HL-60/S4 treated with phorbol 12-myristate 13-acetate at 8.2 ng/mL for 4 days and 3 days (cell line): Measurements from ENCODE around the gene CYB5RL.
"Not testable (repeated sequence)": the region's sequence is repeated elsewhere in the genome, so short reads cannot be mapped to it uniquely, and the experiment has no call there.

Source experiments
- in situ Hi-C: fragments of 300-500 bp; cut with MboI; formaldehyde crosslinking; loops from 2 replicates; pipeline ENCODE4 v1.15.0; 2022; ENCODE audit warnings: low sequenced_read_pairs

Gene CYB5RL

DNA sequence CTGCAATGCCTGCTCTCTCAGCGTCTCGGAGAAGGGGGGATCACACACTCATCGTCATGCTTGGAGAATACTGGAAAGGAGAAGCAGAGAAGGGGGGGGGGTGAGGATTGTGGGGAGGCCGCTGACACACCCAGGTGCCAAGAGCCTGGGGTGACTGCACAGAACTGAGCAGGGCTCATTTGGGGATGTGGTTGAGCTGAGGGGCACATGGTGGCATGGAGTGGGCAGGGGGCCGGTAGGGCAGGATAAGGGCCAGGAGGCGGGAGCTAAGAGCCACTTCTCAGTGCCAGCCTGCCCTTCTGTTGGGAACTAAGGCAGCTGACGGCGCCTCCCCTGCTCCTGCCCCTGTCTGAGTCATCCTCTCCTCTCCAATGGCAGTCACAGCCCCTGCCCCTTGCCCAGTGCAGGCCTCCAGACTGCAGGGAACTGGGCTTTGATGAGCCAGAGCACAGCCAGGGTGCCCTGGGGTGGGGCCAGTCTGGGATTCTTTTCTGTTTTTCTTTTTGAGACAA is 27.3 kb upstream of the CYB5RL start:
- in situ Hi-C loops, result no loop called here

DNA sequence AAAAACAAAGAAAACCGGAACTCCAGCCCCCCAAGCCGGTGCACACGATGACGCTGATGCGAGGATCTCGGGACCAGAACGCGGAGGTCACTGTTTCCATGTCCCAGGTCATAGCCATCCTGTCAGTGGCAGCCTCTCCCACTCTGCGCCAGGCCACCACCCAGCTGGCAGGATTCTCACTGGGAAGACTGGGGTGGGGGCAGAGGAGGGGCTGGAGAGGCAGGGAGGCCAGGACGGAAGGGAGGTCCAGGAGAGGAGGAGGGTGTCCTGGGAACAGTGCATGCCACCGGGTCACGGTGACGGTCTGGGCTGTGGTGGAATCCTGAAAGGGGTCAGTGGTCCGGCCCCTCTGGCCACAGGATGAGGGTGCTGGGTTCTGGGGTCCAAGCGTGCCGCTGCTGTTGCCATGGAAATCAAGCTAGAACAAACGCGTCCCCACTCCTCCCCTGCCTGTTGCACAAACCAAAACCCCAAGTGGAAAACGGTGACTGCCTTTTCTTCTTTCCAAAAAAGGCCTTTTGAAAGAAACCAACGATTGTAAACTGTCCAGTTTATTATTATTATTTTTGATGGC is 26.2 kb upstream of the CYB5RL start:
- in situ Hi-C loops, result no loop called here

DNA sequence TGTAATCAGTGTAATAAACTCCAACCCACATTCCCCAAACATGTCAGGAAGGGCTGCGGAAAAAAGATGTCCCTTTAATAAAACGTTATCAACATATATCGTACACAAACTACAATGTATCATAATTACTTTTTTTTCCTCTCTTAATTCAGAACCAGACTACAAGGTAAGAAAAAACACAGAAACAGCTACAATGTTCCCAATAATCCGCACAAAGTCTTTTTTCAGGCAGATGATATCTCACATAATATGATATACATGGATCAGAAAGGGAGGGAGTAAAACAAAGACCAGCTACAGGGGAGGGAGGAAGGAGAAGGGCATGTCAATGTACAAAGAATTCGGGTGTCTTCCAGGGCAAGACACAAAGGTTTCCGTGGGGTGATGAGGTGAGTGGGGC is 25.5 kb upstream of the CYB5RL start:
- in situ Hi-C loops, result no loop called here

DNA sequence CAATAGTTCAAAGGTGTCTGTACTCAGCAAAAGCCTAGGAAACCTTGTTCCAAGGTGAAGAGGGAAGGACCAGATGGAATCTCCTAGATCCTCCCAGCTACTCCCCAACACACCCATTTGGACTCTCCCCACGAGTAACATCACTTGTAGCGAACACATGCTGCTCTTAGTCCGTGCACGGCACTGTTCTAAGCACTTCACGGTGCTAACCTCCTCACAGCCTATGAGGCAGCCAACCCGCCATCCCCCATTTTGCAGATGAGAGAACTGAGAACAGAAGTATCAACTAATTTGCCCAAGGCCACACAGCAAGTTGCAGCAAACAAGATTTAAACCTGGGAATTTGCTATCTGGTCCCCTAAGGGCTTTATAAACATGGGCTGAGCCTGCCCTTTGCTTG is 24.4 kb upstream of the CYB5RL start:
- in situ Hi-C loops, result no loop called here

DNA sequence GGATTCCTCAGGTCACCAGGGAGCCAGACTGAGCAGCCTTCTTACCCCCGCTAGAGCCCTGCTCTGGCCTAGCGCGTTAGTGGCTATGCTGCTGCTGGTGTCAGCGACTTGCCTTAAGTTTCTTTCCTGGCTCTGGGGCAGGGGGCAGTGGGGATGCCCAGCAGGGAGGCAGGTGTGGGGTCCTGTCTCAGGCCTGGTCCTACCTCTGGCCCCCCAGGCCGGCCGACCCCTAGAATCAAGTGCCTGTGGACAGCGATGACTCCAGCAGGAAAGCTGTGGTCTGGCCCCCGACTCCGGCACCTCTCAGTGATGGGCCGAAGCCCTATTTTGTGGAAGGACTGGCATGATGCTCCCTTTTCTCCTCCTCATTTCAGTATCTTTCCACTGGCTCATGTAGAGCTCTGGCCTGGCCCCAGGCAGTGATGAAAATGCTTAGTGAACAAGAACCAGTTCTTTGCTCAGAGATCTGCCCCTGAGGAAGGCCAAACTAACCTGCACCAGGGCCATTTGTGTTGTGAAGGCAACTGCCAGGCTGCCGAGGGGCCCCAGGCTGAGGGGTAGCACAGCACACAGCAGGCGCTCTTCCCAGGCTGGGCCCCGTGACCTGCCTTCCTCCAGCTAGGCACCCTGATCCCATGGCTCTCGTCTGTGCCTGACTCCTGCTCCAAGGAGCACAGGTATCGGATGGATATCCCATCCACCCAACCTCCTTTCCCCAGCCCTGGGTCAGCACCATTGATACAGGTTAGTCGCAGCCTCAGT is 23.8 kb upstream of the CYB5RL start:
- in situ Hi-C loops, result no loop called here

DNA sequence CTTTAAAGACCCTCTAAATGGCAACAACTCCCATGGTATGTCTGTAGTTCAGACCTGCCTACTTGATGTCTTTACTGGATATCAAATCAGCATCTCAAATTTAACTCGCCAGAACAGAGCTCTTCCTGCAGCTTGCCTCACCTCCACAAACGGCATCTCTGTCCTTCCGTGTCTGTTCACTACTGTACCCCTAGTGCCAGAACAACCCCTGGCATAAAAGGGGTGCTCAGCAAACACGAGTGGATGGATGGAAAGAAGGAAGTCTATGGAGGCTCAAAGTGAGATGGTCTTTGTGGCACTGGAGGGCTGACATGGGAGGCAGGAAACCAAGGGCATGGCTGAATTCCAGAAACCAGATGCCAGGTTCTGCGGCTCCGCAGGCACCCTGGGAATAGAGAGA is 22.9 kb upstream of the CYB5RL start:
- in situ Hi-C loops, result no loop called here

DNA sequence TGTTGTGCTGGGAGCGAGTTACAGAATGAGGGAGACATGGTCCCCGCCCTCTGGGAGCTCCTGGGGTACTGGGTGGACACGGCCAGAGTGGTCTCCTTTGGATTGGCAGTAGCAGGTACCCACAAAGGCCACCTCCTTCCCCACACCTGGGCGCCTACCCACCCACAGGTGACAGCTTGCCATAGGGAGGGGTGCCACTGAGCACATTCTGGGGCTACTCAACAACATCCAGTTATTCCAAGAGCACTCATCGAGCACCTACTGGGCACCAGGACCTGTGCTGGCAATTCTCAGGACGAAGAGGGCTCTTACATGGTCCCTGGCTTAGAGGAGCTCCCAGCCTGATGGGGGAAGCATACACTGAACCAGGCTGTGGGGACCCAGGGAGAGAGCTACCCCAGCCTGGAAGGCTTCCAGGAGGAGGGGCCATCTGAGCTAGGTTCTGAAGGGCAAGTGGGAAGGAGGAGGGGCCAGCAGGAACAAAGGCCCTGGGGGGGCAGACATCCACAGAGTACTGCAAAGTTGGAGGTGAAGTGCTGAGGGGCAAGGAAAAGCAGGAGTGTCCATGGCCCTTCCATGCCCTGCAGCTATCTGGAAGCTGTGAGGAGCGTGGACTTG is 22.1 kb upstream of the CYB5RL start:
- in situ Hi-C loops, result no loop called here

DNA sequence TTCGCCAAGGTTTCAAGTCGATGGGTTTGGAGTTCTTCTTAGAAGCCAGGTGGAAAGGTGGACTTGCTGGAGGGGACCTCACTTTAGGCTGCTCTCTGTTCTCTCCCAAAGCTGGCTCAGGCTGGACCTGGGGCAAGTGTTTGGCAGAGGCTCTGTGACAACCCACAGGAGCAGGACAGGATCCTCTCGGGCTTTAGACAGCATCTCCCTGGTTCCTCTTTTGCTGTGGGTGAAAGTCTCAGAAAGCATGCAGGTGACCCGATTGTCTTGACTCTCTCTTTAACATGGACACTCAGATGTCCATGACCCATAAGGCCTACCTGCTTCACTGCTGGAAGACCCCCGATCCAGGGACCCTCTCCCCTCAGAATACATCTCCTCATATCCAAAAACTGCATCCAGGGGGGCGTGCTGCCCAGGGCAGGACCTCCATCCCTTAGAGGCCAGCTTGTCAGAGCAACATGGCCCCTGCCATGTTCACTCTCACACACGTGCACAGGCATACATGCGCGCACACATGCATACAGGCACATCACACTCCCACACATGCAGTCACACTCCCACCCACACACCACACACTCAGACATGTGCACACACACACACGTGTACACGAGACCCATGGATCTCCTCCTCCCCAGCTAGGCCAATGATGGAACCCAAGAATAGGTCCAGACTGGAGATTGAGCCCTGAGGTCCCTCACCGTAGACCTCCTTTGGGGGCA is 21.4 kb upstream of the CYB5RL start:
- in situ Hi-C loops, result no loop called here

DNA sequence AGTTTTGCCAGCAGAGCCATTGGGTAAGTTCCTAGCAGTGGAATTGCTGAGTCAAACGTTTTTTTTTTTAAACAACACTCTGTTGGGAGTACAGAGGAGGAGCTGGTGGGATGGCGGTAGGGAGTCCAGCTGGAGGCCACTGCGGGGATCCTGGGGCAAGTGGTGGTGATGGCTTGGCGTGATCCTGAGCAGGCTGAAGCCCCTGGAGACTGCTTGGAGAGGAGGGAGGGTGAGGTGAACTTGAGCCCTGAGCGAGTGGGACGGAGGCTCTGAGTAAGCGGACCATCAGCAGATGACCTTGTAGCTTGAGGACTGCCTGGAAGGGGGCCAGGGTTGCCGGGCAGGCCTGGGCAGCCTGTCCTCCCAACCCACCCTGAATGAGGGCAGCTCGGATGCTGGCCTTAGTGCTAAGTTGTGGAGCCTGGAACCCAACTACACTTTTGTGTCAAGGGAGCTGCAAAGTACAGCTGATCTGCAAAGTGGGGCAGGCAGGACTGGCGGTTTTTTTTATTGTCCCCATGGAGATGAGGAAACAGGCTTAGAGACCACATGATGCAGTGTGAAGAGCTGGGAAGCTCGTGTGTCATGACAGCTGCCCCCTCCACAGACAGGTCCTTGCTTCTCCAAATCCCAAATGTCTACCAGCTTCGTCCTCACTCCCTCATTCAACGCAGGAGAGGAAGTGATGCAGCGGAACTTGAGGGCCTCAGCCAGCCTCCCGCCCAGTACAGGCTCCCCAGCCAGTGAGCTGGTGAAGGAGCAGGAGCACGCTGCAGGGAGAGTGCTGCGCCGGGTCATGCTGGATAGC is 20.4 kb upstream of the CYB5RL start:
- in situ Hi-C loops, result no loop called here

DNA sequence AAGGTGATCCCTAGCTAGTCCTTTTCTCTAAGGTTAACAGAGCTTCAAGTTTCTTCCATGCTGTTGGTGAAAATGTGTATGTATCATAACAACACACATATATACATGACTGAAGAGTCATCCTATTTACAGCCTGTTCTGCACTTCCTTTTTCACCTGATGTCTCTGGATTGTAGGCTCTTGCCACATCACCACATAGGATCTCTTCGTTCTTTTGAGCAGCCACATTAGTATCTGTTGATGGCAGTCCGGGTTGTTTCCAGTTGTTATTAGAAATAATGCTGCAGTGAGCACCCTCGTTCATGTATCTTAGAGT is 19.8 kb upstream of the CYB5RL start:
- in situ Hi-C loops, result no loop called here

DNA sequence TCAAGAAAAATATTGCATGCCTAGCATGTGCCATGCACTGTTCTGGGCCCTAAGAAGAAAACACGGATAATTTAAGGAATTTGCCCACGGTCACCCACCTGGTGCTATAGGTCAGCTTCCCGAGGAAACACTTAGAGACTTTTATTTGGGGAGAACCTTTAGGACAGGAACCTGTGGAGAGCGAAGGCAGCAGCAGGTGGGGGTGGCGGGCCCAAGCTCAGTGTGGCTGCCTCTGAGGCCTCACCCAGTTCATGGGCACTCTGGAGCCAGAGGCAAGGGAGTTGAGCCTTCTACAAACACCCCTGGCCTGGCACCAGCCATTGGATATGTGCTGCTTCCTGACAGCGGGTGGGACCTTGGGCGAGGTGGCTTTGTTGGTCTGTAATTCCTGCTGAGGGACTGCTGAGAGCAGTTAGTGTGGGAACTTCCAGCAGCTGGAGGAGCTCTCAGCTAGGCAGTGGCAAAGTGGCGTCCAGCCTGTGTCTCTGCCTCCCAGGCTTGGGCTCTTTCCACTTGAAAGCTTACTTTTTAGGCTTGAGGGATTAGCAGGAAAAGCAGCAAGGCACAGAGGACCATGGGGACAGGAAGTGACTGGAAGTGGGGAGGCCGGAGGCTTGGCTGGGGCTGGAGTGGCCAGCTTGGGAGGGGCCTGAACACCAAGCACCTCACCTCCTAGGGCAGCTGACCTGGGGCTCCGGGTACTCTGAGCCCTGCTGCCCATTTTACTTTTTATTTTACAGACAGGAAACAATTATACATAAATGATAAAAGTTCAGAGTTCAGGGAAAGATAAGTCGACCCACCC is 19.3 kb upstream of the CYB5RL start:
- in situ Hi-C loops, result no loop called here

DNA sequence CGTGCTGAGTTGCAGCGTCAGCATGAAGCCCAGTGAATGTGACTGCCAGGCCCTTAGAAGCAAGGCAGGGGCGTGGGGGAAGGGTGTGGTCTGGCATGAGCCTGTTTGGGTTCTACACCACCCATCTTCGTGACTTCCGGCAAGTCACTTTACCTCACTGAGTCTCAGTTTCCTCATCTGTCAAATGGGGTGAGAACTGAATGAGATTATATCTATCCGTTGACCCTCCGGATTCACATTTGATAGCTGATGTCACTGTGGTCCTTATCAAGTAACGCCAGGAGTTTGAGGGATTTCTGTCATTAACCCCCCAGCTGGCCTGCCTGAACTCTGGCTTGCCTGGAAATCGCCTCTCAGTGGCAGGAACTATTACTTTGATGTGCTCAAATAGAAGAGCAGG is 15.7 kb upstream of the CYB5RL start:
- in situ Hi-C loops, result no loop called here

DNA sequence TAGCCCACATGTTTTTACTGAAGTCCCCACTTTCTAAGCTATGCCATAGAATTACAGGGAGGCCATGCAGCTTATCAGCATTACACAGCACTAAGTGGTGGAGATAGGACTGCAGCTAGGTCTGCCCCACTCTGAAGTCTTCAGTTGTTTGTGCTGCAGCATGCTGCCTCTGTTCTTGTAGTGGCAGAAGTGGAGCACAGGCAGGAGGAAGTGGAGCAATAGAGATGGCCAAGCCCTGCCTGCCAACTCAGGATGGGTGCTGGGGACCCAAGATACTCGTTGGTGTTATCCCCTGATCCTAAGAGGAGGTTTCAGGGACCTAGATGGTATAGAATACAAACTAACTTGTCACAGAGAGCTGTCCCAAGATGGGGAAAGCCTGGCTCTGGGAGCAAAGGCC is 13.0 kb upstream of the CYB5RL start:
- in situ Hi-C loops, result no loop called here

DNA sequence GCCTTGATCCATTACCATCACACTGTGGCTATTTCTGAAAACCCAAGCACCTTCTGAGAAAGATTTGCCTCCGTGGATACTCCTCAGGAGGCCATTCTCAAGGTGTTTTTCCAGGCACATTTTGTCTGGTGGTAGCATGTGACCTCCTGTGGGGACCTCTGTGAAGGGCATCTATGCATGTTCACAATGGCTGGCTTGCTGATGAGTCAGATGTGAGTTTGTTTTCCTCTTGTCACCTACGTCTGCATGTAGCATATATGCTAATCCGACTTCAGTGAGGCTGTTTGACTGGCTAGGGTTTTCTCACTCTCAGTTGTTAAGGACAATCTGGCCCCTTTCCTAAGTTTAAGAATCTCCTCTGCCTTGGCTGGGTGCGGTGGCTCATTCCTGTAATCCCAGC is 8.1 kb upstream of the CYB5RL start:
- in situ Hi-C loops, result not testable (repeated sequence)

DNA sequence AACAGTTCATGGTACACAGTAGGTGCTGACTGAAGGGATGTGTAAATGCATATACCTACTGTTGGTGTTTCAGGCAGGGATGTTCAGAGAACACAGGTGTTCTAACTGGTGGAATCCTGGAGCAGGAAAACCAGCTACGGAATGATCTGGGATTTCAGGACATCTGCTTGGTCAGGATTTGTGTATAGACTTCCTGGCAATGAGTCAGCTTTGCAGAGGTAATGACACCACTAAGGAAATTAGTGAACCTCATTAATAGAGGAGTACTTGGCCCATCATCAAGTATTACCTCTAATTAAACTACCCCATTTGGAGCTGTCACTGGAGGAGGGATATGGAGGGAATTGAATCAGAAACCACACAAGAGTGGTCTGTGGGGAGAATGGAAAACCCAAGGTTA is 7.5 kb upstream of the CYB5RL start:
- in situ Hi-C loops, result no loop called here

DNA sequence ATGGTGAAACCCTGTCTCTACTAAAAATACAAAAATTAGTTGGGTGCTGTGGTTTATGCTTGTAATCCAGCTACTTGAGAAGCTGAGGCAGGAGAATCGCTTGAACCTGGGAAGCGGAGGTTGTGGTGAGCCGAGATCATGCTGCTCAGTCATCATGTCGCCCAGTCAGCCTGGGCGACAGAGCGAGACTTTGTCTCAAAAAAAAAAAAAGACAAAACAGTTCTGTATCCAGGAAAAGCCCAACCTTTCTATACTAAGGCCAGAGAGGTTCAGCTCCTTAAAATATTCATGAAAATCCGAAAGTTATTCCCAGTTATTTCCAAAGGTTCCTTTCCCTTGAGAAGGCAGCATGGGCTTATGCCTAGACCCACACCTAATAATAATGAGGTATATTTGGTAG is 4.4 kb upstream of the CYB5RL start:
- in situ Hi-C loops, result no loop called here

DNA sequence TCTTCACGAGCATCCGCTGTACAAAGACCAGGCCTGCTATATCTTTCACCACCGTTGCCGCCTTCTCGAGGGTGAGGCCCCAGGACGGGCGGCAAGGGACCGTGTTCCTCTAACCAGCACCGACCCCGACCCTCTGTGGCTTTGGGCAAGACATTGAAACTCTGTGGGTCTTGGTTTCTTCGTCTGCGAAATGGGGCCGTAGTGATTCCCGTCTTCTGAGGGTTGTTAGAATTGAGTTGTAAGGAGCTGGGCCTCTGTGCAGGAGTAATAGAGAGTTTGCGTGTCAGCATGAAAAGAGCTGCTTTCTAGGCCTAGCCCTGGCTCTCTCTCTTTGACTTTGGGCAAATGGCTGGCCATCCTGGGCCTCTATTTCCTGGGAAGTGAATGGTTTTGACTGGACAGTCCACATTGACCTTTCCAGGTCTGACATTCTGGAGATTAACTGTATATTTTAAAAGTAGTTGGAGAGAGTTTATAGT is 728 bp upstream of the CYB5RL start:
- in situ Hi-C loops, result no loop called here

DNA sequence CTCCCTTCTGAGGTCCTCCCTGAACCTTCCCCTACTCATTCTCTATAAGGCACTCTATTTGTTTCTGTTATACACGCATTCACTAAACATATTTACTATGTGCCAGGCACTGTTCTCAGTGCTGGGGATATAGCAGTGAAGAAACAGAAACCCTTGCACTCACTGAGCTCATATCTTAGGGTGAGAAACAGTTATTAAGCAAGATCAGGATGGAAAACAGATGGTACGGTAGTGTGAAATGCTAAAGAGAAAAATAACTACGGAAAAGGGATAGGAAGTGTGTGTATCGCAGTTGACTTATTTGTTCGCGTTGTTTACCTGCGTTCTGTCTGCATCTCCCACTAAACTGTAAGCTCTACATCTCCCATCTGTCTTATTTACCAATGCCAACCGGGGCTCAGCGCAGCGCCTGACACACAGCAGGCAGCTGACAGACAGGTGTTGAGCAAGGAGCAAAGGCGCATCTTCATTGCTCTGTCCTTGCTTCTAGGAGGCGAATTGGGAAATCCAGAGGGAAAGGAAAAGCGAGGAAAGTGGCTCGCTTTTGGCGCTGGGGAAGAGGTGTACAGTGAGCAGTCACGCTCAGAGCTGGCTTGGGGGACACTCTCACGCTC is 572 bp downstream of the CYB5RL start:
- in situ Hi-C loops, result no loop called here

DNA sequence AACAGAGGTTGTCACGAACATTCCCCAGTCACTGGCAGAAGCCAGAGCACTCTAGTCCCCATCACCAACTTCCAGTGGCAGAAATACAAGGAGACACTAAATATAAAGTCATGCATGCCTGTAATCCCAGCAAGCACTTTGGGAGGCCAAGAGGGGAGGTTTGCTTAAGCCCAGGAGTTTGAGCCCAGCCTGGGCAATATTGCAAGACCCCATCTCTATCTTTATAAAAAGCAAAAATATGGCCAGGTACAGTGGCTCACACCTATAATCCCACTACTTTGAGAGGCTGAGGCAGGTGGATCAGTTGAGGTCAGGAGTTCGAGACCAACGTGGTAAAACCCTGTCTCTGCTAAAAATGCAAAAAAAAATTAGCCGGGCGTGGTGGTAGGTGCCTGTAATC is 6.4 kb downstream of the CYB5RL start:
- in situ Hi-C loops, result no loop called here

DNA sequence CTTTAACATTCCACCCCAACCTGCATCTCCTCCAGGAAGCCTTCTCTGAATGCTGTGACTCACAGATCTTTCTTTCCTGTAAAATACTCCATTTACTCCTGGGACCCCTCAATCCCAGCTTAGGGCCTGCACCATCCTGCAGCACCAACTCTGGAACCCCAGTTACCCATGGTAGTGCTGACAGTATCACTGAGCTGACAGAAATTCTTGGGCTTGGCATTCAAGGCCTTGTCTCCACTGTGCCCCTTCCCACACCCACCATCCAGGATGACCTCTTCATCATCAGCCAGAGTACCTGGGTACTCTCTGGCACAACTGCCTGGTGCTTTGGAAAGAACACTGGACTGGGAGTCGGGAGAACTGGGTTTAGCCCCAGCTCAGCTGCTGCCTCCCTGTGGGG is 8.3 kb downstream of the CYB5RL start:
- in situ Hi-C loops, result no loop called here
